ENCODE data around the gene FRAS1.
"Not testable (repeated sequence)": the region's sequence is repeated elsewhere in the genome, so short reads cannot be mapped to it uniquely, and the experiment has no call there.

The FRAS1 gene

GRCh38 chr4:78121338-78121904 lies 64.3 kb downstream of the FRAS1 start:
- ChIA-PET POLR2A (no interaction called here), CTCF (no interaction called here)
- DNase-seq (ENCODE audit: extremely low spot score): no peak
- no peak for TF ChIP-seq CTCF (IDR thresholded peaks at IDR 0.05; ENCODE audit: control extremely low read depth, extremely low read depth, low read depth, missing control alignments)

GRCh38 chr4:78125834-78126331 lies 68.8 kb downstream of the FRAS1 start:
- CTCF ChIA-PET; POLR2A ChIA-PET; DNase-seq (ENCODE audit: extremely low spot score): not testable (repeated sequence)

DNA sequence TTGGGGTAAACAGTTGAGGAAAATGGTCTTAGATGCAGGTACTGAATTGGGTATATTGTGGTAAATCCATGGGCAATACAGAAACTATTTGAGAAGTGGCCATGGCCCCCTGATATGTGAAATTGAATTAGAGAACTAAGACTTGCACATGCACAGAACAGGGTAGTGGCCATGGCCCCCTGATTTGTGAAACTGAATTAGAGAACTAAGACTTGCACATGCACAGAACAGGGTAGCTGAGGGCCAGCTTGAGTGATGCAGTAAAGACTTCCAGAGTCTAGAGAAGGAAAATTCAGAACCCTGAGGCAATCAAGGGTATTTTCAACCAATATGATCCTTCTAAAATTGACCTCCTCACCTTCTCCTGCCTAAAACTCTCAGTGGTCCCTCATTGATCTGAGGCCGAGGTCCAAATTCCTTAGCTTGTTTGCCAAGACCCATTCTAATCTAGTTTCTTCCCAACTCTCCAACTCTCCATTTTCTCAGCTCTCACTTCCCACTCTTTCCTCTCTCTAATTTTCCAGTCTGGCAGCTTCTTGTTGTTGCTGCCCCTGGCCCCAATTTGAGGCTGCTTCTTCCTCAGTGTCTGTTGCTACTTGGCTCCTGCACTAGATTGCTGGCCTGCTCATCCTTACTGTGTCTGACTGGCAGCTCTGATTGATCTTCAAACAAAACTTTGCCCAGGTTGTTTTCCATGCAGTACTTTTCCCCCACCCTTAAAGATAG lies 72.4 kb downstream of the FRAS1 start:
- CTCF ChIA-PET: no interaction called here

DNA sequence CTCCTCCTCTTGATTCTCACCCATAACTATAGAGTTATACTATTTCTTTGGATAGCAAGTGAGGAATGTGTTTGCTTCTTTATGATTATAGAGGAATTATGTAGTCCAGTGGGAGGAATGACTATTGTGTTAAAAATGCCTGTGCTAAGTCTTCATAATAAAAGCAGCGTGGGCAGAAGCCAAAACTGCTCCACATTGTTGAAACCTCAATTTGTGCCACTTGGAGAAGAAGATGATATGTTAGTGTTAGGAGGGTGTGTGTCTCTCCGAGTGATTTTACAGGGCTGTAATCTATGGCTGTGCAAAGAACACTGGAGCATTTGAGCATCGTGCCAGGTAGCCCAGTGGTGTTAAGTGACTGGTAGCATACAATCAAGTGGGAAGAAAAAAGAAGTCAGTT lies 74.3 kb downstream of the FRAS1 start:
- ChIA-PET POLR2A (no interaction called here), CTCF (interaction anchor here (1.0 kb wide), 1 partner anchor 19 kb away, joined by 3 read pairs; no protein-coding TSS in a partner anchor)
- TF ChIP-seq CTCF (IDR thresholded peaks at IDR 0.05; ENCODE audit: control extremely low read depth, extremely low read depth, low read depth, missing control alignments): no peak
- no peak for DNase-seq (ENCODE audit: extremely low spot score)

More for the DNA sequence above, 72.4 kb downstream of the FRAS1 start:
- no peak for TF ChIP-seq CTCF (IDR thresholded peaks at IDR 0.05; ENCODE audit: control extremely low read depth, extremely low read depth, low read depth, missing control alignments)
- POLR2A ChIA-PET: no interaction called here
- DNase-seq (ENCODE audit: extremely low spot score): no peak

DNA sequence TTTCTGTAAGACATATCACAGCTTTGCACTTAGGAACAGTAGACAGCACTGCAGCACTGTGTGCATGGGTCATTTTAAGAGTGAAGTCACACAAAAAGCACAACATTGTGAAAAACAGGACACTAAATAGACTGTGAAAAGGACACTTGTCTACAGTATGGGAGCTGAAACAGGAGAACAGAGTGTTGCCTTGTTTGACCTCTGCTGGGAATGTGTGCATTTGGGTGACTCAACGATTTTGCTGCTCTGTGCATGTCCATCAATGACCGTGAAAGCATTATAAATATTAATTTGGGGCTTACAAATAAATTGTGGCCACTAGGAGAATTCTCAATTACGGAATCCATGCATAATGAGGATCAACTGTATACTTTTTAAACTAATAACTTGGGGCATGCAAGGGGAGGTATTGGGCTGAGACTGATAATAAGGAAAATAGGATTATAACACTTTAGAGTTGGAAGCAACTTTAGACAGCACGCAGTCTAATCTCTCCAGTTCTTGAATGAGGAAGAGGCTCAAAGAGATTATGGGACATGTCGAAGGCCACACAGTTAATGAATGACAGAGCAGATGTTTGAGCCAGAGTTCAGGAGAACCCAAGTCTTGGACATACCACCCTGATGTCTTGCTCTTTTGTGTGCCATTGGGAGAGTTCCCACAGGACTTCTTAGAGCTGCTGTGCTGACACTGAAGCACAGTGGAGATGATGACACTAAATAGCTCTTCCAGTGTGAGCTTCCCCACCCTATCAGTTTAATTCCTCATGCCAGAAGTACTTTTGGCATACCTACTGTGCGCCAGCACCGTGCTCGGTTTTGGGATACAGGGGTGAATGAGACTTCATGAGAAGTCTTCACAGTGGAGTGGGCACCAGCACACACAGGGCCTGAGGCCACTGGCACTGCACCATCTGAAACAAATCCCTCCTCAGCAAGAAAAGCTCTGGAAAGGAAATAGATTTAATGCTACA lies 79.3 kb downstream of the FRAS1 start:
- ChIA-PET CTCF (interaction anchor here (1.6 kb wide), 1 partner anchor 19 kb away, joined by 4 read pairs; no protein-coding TSS in a partner anchor), POLR2A (no interaction called here)
- no peak for DNase-seq (ENCODE audit: extremely low spot score)
- TF ChIP-seq CTCF (IDR thresholded peaks at IDR 0.05; ENCODE audit: control extremely low read depth, extremely low read depth, low read depth, missing control alignments): no peak

- TF ChIP-seq CTCF (IDR thresholded peaks at IDR 0.05; ENCODE audit: control extremely low read depth, extremely low read depth, low read depth, missing control alignments): no peak
- CTCF ChIA-PET: interaction anchor here (1.5 kb wide), 1 partner anchor 39 kb away, joined by 4 read pairs; no protein-coding TSS in a partner anchor
- POLR2A ChIA-PET: no interaction called here
These were observed 80.4 kb downstream of the FRAS1 start for GRCh38 chr4:78137532-78137931.

More at GRCh38 chr4:78137532-78137931, 80.4 kb downstream of the FRAS1 start:
- DNase-seq (ENCODE audit: extremely low spot score): no peak
